ENCODE data around the gene MRPS31. TPM values are rescaled to one million over a fixed set of nuclear protein-coding genes. Genes with fewer than 3 reads are reported as not detected.
"Not testable (repeated sequence)": the region's sequence is repeated elsewhere in the genome, so short reads cannot be mapped to it uniquely, and the experiment has no call there.

Gene MRPS31
- total and polyA plus RNA-seq, 2 donors (not counting 1 experiment from before 2014, with no cell fraction given): 20.5 to 34.4 TPM

GRCh38 chr13:40749327-40749726, 21.7 kb downstream of the MRPS31 start:
- Histone ChIP-seq H3K27me3 (replicated peaks in 1 of 4; ENCODE audit: control extremely low read depth in 1 of 4, control insufficient read depth in 3 of 4, insufficient read depth in 4 of 4, low read length in 3 of 4) (no peaks in the 10 kb centered on the region), H3K9ac (ENCODE audit: low read length) (no peak overlapping the region), H3K79me2 (ENCODE audit: control insufficient read depth, insufficient read depth, low read length) (no peaks in the 10 kb centered on the region), H3K27ac (ENCODE audit: low read length in 2 of 2) (no peak overlapping the region), H4K20me1 (ENCODE audit: control insufficient read depth, insufficient read depth, low read length, poor library complexity, severe bottlenecking) (no peaks in the 10 kb centered on the region), H3K9me3 (ENCODE audit: control extremely low read depth in 1 of 3, control insufficient read depth in 2 of 3, insufficient read depth in 1 of 3, low read length in 2 of 3) (no peaks in the 10 kb centered on the region), H3K4me3 (ENCODE audit: control extremely low read depth in 1 of 5, extremely low read depth in 1 of 5, insufficient read depth in 1 of 5, low read depth in 2 of 5, low read length in 4 of 5) (no peak overlapping the region), H3K4me1 (ENCODE audit: control insufficient read depth in 2 of 2, insufficient read depth in 2 of 2, low read length in 2 of 2) (no peaks in the 10 kb centered on the region), H3K36me3 (replicated peaks in 1 of 2; ENCODE audit: control extremely low read depth in 1 of 2, control insufficient read depth in 1 of 2, extremely low read depth in 1 of 2, insufficient read depth in 2 of 2, low read length in 1 of 2) (peaks cover 3 to 38% of the 10 kb centered on the region in 2 experiments), H2AFZ (ENCODE audit: insufficient read depth, low read depth, low read length, poor library complexity, severe bottlenecking) (no peak overlapping the region), H3K4me2 (replicated peaks; ENCODE audit: low read depth, low read length, poor library complexity, severe bottlenecking) (no peak overlapping the region)
- DNase-seq (no peak), ATAC-seq (ENCODE audit: low read depth) (no peak)
- Mint-ChIP-seq H3K9me3 (ENCODE audit: insufficient read depth) (no peaks in the 10 kb centered on the region), H3K27me3 (no peaks in the 10 kb centered on the region), H3K4me3 (no peak overlapping the region), H3K27ac (no peak overlapping the region), H3K4me1 (no peaks in the 10 kb centered on the region)
- ChIA-PET CTCF (interaction anchor here (0.7 to 2.0 kb wide), 3 partner anchors 28 to 807 kb away, joined by 3 to 6 read pairs (median 3); no protein-coding TSS in a partner anchor), POLR2A (no interaction called here)
- intact Hi-C loops (cut with micrococcal nuclease): no loop called here
- no peak for TF ChIP-seq EZH2 (IDR thresholded peaks at IDR 0.05; ENCODE audit: borderline replicate concordance, insufficient read depth, low read depth, low read length, poor library complexity, severe bottlenecking)
- no CpG with 5 or more reads among the region's 1 CpG for WGBS (ENCODE audit: insufficient coverage)

GRCh38 chr13:40735232-40735548, 35.8 kb downstream of the MRPS31 start:
- DNase-seq; H3K27ac ChIP-seq (ENCODE audit: low read length in 2 of 2); ATAC-seq (ENCODE audit: low read depth); H3K4me3 ChIP-seq (ENCODE audit: control extremely low read depth in 1 of 5, extremely low read depth in 1 of 5, insufficient read depth in 1 of 5, low read depth in 2 of 5, low read length in 4 of 5); H3K36me3 ChIP-seq (replicated peaks in 1 of 2; ENCODE audit: control extremely low read depth in 1 of 2, control insufficient read depth in 1 of 2, extremely low read depth in 1 of 2, insufficient read depth in 2 of 2, low read length in 1 of 2); H3K4me1 ChIP-seq (ENCODE audit: control insufficient read depth in 2 of 2, insufficient read depth in 2 of 2, low read length in 2 of 2); H3K4me2 ChIP-seq (replicated peaks; ENCODE audit: low read depth, low read length, poor library complexity, severe bottlenecking); H3K27ac Mint-ChIP-seq; intact Hi-C loops (cut with micrococcal nuclease); H2AFZ ChIP-seq (ENCODE audit: insufficient read depth, low read depth, low read length, poor library complexity, severe bottlenecking); H3K9me3 ChIP-seq (ENCODE audit: control extremely low read depth in 1 of 3, control insufficient read depth in 2 of 3, insufficient read depth in 1 of 3, low read length in 2 of 3); H3K27me3 ChIP-seq (replicated peaks in 1 of 4; ENCODE audit: control extremely low read depth in 1 of 4, control insufficient read depth in 3 of 4, insufficient read depth in 4 of 4, low read length in 3 of 4); H4K20me1 ChIP-seq (ENCODE audit: control insufficient read depth, insufficient read depth, low read length, poor library complexity, severe bottlenecking); H3K4me1 Mint-ChIP-seq; H3K9me3 Mint-ChIP-seq (ENCODE audit: insufficient read depth); H3K9ac ChIP-seq (ENCODE audit: low read length); H3K79me2 ChIP-seq (ENCODE audit: control insufficient read depth, insufficient read depth, low read length); H3K27me3 Mint-ChIP-seq; H3K4me3 Mint-ChIP-seq; POLR2A ChIA-PET; CTCF ChIA-PET: not testable (repeated sequence)
- WGBS (ENCODE audit: insufficient coverage): 100% methylated on average over 3 of the region's 11 CpGs

GRCh38 chr13:40734536-40735231, 36.3 kb downstream of the MRPS31 start:
- H3K4me1 Mint-ChIP-seq; H3K4me3 Mint-ChIP-seq; ATAC-seq (ENCODE audit: low read depth); H3K36me3 ChIP-seq (replicated peaks in 1 of 2; ENCODE audit: control extremely low read depth in 1 of 2, control insufficient read depth in 1 of 2, extremely low read depth in 1 of 2, insufficient read depth in 2 of 2, low read length in 1 of 2); H2AFZ ChIP-seq (ENCODE audit: insufficient read depth, low read depth, low read length, poor library complexity, severe bottlenecking); H3K27me3 ChIP-seq (replicated peaks in 1 of 4; ENCODE audit: control extremely low read depth in 1 of 4, control insufficient read depth in 3 of 4, insufficient read depth in 4 of 4, low read length in 3 of 4); DNase-seq; H3K9ac ChIP-seq (ENCODE audit: low read length); H3K4me3 ChIP-seq (ENCODE audit: control extremely low read depth in 1 of 5, extremely low read depth in 1 of 5, insufficient read depth in 1 of 5, low read depth in 2 of 5, low read length in 4 of 5); H3K27me3 Mint-ChIP-seq; H3K4me2 ChIP-seq (replicated peaks; ENCODE audit: low read depth, low read length, poor library complexity, severe bottlenecking); POLR2A ChIA-PET; H3K9me3 ChIP-seq (ENCODE audit: control extremely low read depth in 1 of 3, control insufficient read depth in 2 of 3, insufficient read depth in 1 of 3, low read length in 2 of 3); H3K9me3 Mint-ChIP-seq (ENCODE audit: insufficient read depth); H3K4me1 ChIP-seq (ENCODE audit: control insufficient read depth in 2 of 2, insufficient read depth in 2 of 2, low read length in 2 of 2); H4K20me1 ChIP-seq (ENCODE audit: control insufficient read depth, insufficient read depth, low read length, poor library complexity, severe bottlenecking); H3K27ac Mint-ChIP-seq; H3K79me2 ChIP-seq (ENCODE audit: control insufficient read depth, insufficient read depth, low read length); CTCF ChIA-PET; intact Hi-C loops (cut with micrococcal nuclease); H3K27ac ChIP-seq (ENCODE audit: low read length in 2 of 2): not testable (repeated sequence)
- 88% methylated on average over 22 of the region's 24 CpGs for WGBS (ENCODE audit: insufficient coverage)

Data from B cell (primary cell).